CD4-positive, alpha-beta memory T cell (primary cell): Measurements from ENCODE around the gene ITSN1. TPM values are rescaled to one million over a fixed set of nuclear protein-coding genes. Genes with fewer than 3 reads are reported as not detected.

Experiments used
- CTCF ChIA-PET: fragments of 350-600 bp; sonication (Branson Sonifier 250); formaldehyde crosslinking; loops from one replicate; lab custom pipeline; 2021; ENCODE audit warnings: inconsistent platforms; ENCODE audit not compliant: partially characterized antibody; lab: Charles Lee
- POLR2A ChIA-PET: fragments of 350-600 bp; sonication (Branson Sonifier 250); formaldehyde crosslinking; loops from one replicate; lab custom pipeline; 2021; ENCODE audit not compliant: partially characterized antibody; lab: Charles Lee
- DNase-seq, 5 donors: peaks; one replicate each; pipeline versions ENCODE4 v3.0.0 to v3.0.0-alpha.2; 2020 to 2022; ENCODE audit warnings: mixed read lengths in 1 of 5
- H3K27ac ChIP-seq: one replicate; pipeline ENCODE4 v1.7.0; 2013; ENCODE audit warnings: low read depth, low read length
- H3K27me3 ChIP-seq: 2 replicates; pipeline ENCODE4 v1.7.0; 2013; ENCODE audit warnings: mild to moderate bottlenecking, low read length, moderate library complexity; ENCODE audit not compliant: insufficient read depth
- H3K36me3 ChIP-seq: 2 replicates; pipeline ENCODE4 v1.7.0; 2013; ENCODE audit warnings: mild to moderate bottlenecking, low read length, moderate library complexity; ENCODE audit not compliant: insufficient read depth
- H3K4me1 ChIP-seq: 2 replicates; pipeline ENCODE4 v1.7.0; 2013; ENCODE audit warnings: mild to moderate bottlenecking, low read length, moderate library complexity; ENCODE audit not compliant: insufficient read depth
- H3K4me3 ChIP-seq, 2 donors: one replicate each; pipeline ENCODE4 v1.7.0; 2013; ENCODE audit warnings: low read length in 2 of 2, mild to moderate bottlenecking in 1 of 2
- H3K9me3 ChIP-seq, 2 donors: one replicate each; pipeline ENCODE4 v1.7.0; 2013; ENCODE audit warnings: low read length in 2 of 2, control low read depth in 1 of 2; ENCODE audit not compliant: control insufficient read depth in 1 of 2
- H3K27ac Mint-ChIP-seq, 7 donors: one replicate each; pipeline ENCODE4 v1.8.0; 2020 to 2021; ENCODE audit warnings: mixed read lengths in 7 of 7, mild to moderate bottlenecking in 6 of 7, inconsistent platforms in 3 of 7, moderate library complexity in 3 of 7
- H3K27me3 Mint-ChIP-seq, 2 donors: one replicate each; pipeline ENCODE4 v1.8.0; 2020 to 2021; ENCODE audit warnings: mixed read lengths in 2 of 2
- H3K36me3 Mint-ChIP-seq, 2 donors: one replicate each; pipeline ENCODE4 v1.8.0; 2020 to 2021; ENCODE audit warnings: mixed read lengths in 2 of 2, inconsistent platforms in 1 of 2, mild to moderate bottlenecking in 1 of 2
- H3K4me1 Mint-ChIP-seq, 4 donors: one replicate each; pipeline ENCODE4 v1.8.0; 2020 to 2021; ENCODE audit warnings: mixed read lengths in 4 of 4, mild to moderate bottlenecking in 1 of 4
- H3K4me3 Mint-ChIP-seq, 8 donors: one replicate each; pipeline ENCODE4 v1.8.0; 2020 to 2021; ENCODE audit warnings: mixed read lengths in 8 of 8, mild to moderate bottlenecking in 7 of 8, moderate library complexity in 6 of 8, inconsistent platforms in 3 of 8
- H3K9me3 Mint-ChIP-seq, 8 donors: one replicate each; pipeline ENCODE4 v1.8.0; 2020 to 2021; ENCODE audit warnings: mixed read lengths in 8 of 8, mild to moderate bottlenecking in 5 of 8, inconsistent platforms in 3 of 8, moderate library complexity in 1 of 8
- intact Hi-C: fragments of 100-400 bp; cut with micrococcal nuclease; formaldehyde crosslinking; loops from one replicate; pipeline ENCODE4 v1.15.1; 2023
- polyA plus RNA-seq, 2 donors: library from polyadenylated mRNA; unstranded; fragments of 300-500 nt; fragmentation: Illumina TruSeq; gene quantifications; one replicate each; pipeline ENCODE4 v1.2.3, GENCODE V29; 2021
- total RNA-seq, 2 experiments: library from RNA; stranded (reverse); gene quantifications; one replicate each; pipeline ENCODE4 v1.2.3, GENCODE V29; 2021

Gene ITSN1
- total and polyA plus RNA-seq, 4 experiments from 2014 or later, result 1.0 to 3.9 (median 3.0) TPM

GRCh38 chr21:33824156-33824941 lies 182.0 kb downstream of the ITSN1 start:
- Histone ChIP-seq H3K9me3 (no peaks in the 10 kb centered on the region), H3K4me1 (no peaks in the 10 kb centered on the region), H3K27ac (no peak overlapping the region), H3K27me3 (no peaks in the 10 kb centered on the region), H3K36me3 (no peaks in the 10 kb centered on the region), H3K4me3 (no peak overlapping the region)
- intact Hi-C loops, result no loop called here
- Mint-ChIP-seq H3K27ac (no peak overlapping the region), H3K9me3 (peaks cover 0 to 2% (median 0%) of the 10 kb centered on the region in 8 donors), H3K4me1 (no peaks in the 10 kb centered on the region), H3K36me3 (peaks cover 2 to 5% of the 10 kb centered on the region in 2 donors), H3K27me3 (peaks cover 0 to 2% of the 10 kb centered on the region in 2 donors), H3K4me3 (no peak overlapping the region)
- ChIA-PET CTCF (interaction anchor here (1.3 kb wide), 1 partner anchor 76 kb away, joined by 5 read pairs; no protein-coding TSS in a partner anchor), POLR2A (no interaction called here)
- no peak for DNase-seq

GRCh38 chr21:33825419-33825818 lies 183.1 kb downstream of the ITSN1 start:
- H3K9me3 ChIP-seq, result no peaks in the 10 kb centered on the region
- H3K27me3 ChIP-seq, result no peaks in the 10 kb centered on the region
- no peaks in the 10 kb centered on the region for H3K4me1 ChIP-seq
- ChIA-PET POLR2A (no interaction called here), CTCF (interaction anchor here (1.3 kb wide), 1 partner anchor 77 kb away, joined by 5 read pairs; no protein-coding TSS in a partner anchor)
- intact Hi-C loops, result no loop called here
- no peaks in the 10 kb centered on the region for H3K36me3 ChIP-seq
- DNase-seq, result no peak
- peaks cover 0 to 2% of the 10 kb centered on the region in 2 donors for H3K27me3 Mint-ChIP-seq
- no peak overlapping the region for H3K27ac ChIP-seq
- H3K9me3 Mint-ChIP-seq, result peaks cover 0 to 4% (median 0%) of the 10 kb centered on the region in 8 donors
- H3K27ac Mint-ChIP-seq, result no peak overlapping the region
- H3K4me3 ChIP-seq, result no peak overlapping the region
- no peaks in the 10 kb centered on the region for H3K4me1 Mint-ChIP-seq
- peaks cover 2 to 13% of the 10 kb centered on the region in 2 donors for H3K36me3 Mint-ChIP-seq
- no peak overlapping the region for H3K4me3 Mint-ChIP-seq

GRCh38 chr21:33825915-33826314 lies 183.6 kb downstream of the ITSN1 start:
- ChIA-PET CTCF (no interaction called here), POLR2A (no interaction called here)
- Mint-ChIP-seq H3K4me3 (no peak overlapping the region), H3K27ac (no peak overlapping the region), H3K36me3 (peaks cover 2 to 13% of the 10 kb centered on the region in 2 donors), H3K4me1 (no peaks in the 10 kb centered on the region), H3K27me3 (peaks cover 0 to 2% of the 10 kb centered on the region in 2 donors), H3K9me3 (peaks cover 0 to 6% (median 0%) of the 10 kb centered on the region in 8 donors)
- no peaks in the 10 kb centered on the region for H3K36me3 ChIP-seq
- H3K27ac ChIP-seq, result no peak overlapping the region
- H3K9me3 ChIP-seq, result no peaks in the 10 kb centered on the region
- H3K27me3 ChIP-seq, result no peaks in the 10 kb centered on the region
- intact Hi-C loops, result no loop called here
- no peaks in the 10 kb centered on the region for H3K4me1 ChIP-seq
- DNase-seq, result no peak
- no peak overlapping the region for H3K4me3 ChIP-seq

GRCh38 chr21:33828083-33828482 lies 185.8 kb downstream of the ITSN1 start:
- H3K4me1 Mint-ChIP-seq, result no peaks in the 10 kb centered on the region
- Histone ChIP-seq H3K27me3 (no peaks in the 10 kb centered on the region), H3K4me3 (no peak overlapping the region), H3K36me3 (no peaks in the 10 kb centered on the region), H3K27ac (no peak overlapping the region), H3K4me1 (no peaks in the 10 kb centered on the region), H3K9me3 (no peaks in the 10 kb centered on the region)
- ChIA-PET CTCF (no interaction called here), POLR2A (no interaction called here)
- no peak for DNase-seq
- H3K27ac Mint-ChIP-seq, result no peak overlapping the region
- H3K36me3 Mint-ChIP-seq, result peaks cover 3 to 13% of the 10 kb centered on the region in 2 donors
- intact Hi-C loops, result no loop called here
- H3K4me3 Mint-ChIP-seq, result no peak overlapping the region
- H3K9me3 Mint-ChIP-seq, result peaks cover 0 to 6% (median 0%) of the 10 kb centered on the region in 8 donors
- peaks cover 0 to 2% of the 10 kb centered on the region in 2 donors for H3K27me3 Mint-ChIP-seq

- Histone ChIP-seq H3K36me3 (no peaks in the 10 kb centered on the region), H3K27ac (no peak overlapping the region), H3K4me1 (no peaks in the 10 kb centered on the region), H3K9me3 (no peaks in the 10 kb centered on the region), H3K4me3 (no peak overlapping the region), H3K27me3 (no peaks in the 10 kb centered on the region)
- Mint-ChIP-seq H3K36me3 (peaks cover 3 to 13% of the 10 kb centered on the region in 2 donors), H3K4me3 (no peak overlapping the region), H3K27ac (no peak overlapping the region), H3K4me1 (no peaks in the 10 kb centered on the region), H3K27me3 (peaks cover 0 to 2% of the 10 kb centered on the region in 2 donors), H3K9me3 (peaks cover 0 to 6% (median 0%) of the 10 kb centered on the region in 8 donors)
- no peak for DNase-seq
- POLR2A ChIA-PET, result no interaction called here
- CTCF ChIA-PET, result no interaction called here
- intact Hi-C loops, result no loop called here
Measured at GRCh38 chr21:33828577-33828976, 186.3 kb downstream of the ITSN1 start.

- Histone ChIP-seq H3K27me3 (no peaks in the 10 kb centered on the region), H3K9me3 (no peaks in the 10 kb centered on the region), H3K4me1 (no peaks in the 10 kb centered on the region), H3K4me3 (no peak overlapping the region), H3K36me3 (no peaks in the 10 kb centered on the region), H3K27ac (no peak overlapping the region)
- Mint-ChIP-seq H3K4me1 (no peaks in the 10 kb centered on the region), H3K9me3 (peaks cover 0 to 6% (median 0%) of the 10 kb centered on the region in 8 donors), H3K27me3 (peaks cover 0 to 2% of the 10 kb centered on the region in 2 donors), H3K4me3 (no peak overlapping the region), H3K27ac (no peak overlapping the region), H3K36me3 (peaks cover 3 to 13% of the 10 kb centered on the region in 2 donors)
- POLR2A ChIA-PET, result no interaction called here
- intact Hi-C loops, result no loop called here
- CTCF ChIA-PET, result no interaction called here
- no peak for DNase-seq
Measured at GRCh38 chr21:33829844-33830243, 187.5 kb downstream of the ITSN1 start.

- H3K27me3 ChIP-seq, result no peaks in the 10 kb centered on the region
- POLR2A ChIA-PET, result no interaction called here
- intact Hi-C loops, result no loop called here
- H3K36me3 Mint-ChIP-seq, result peaks cover 3 to 13% of the 10 kb centered on the region in 2 donors
- no peak for DNase-seq
- no peak overlapping the region for H3K27ac ChIP-seq
- peaks cover 0 to 6% (median 0%) of the 10 kb centered on the region in 8 donors for H3K9me3 Mint-ChIP-seq
- H3K4me3 ChIP-seq, result no peak overlapping the region
- H3K9me3 ChIP-seq, result no peaks in the 10 kb centered on the region
- no peak overlapping the region for H3K4me3 Mint-ChIP-seq
- peak overlapping the region in 1 of 7 donors; percentile 26 for H3K27ac Mint-ChIP-seq
- no peaks in the 10 kb centered on the region for H3K4me1 ChIP-seq
- CTCF ChIA-PET, result no interaction called here
- H3K27me3 Mint-ChIP-seq, result peaks cover 0 to 2% of the 10 kb centered on the region in 2 donors
- H3K36me3 ChIP-seq, result no peaks in the 10 kb centered on the region
- H3K4me1 Mint-ChIP-seq, result no peaks in the 10 kb centered on the region
Measured at GRCh38 chr21:33831962-33832659, 189.8 kb downstream of the ITSN1 start.
